ENCODE results near the gene METTL1. TPM values are rescaled to one million over a fixed set of nuclear protein-coding genes. Genes with fewer than 3 reads are reported as not detected.

Gene METTL1
- total and polyA plus RNA-seq, 2 experiments from 2014 or later: 18.9 to 39.5 TPM

- TF ChIP-seq, protein P1, sequence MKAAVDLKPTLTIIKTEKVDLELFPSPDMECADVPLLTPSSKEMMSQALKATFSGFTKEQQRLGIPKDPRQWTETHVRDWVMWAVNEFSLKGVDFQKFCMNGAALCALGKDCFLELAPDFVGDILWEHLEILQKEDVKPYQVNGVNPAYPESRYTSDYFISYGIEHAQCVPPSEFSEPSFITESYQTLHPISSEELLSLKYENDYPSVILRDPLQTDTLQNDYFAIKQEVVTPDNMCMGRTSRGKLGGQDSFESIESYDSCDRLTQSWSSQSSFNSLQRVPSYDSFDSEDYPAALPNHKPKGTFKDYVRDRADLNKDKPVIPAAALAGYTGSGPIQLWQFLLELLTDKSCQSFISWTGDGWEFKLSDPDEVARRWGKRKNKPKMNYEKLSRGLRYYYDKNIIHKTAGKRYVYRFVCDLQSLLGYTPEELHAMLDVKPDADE (IDR thresholded peaks at IDR 0.05): no peak
- no peak for TF ChIP-seq ZNF331 (CRISPR knock-in tag; IDR thresholded peaks at IDR 0.05; ENCODE audit: low read depth)
- no peak for TF ChIP-seq NANOG (IDR thresholded peaks at IDR 0.05; ENCODE audit: borderline replicate concordance)
- TF ChIP-seq EZH2phosphoT487 (IDR thresholded peaks at IDR 0.05; ENCODE audit: unreplicated experiment): no peak
Measured at GRCh38 chr12:57734591-57734990, 37.3 kb downstream of the METTL1 start (continued).

DNA sequence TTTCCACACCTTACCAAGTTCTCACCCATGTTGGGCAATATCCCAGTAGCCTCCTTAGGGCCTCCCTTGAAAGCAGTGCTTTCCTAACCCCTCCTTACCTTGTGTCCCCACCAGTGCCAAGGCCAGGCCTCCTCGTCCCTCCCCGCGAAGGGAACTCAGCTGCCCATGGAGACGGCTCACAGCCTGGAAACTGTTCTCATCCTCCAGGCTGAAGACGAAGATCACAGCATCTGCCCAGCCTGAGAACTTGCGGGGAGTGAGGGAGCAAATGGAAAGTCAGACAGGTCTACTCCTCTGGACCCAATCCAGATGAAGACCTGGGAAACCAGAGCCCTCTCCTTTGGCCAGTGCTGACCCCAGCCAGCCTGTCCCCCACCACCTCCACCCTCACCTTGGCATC is 38.0 kb downstream of the METTL1 start:
- H3K4me1 Mint-ChIP-seq: peaks cover 25% of the 10 kb centered on the region
- H3K4me3 Mint-ChIP-seq: no peak overlapping the region
- Histone ChIP-seq H3K79me2 (replicated peaks; ENCODE audit: insufficient read depth) (no peaks in the 10 kb centered on the region), H3K4me1 (ENCODE audit: insufficient read depth) (peaks cover 15% of the 10 kb centered on the region), H3K4me3 (no peak overlapping the region), H3K27ac (ENCODE audit: low read depth) (no peak overlapping the region), H2AFZ (no peak overlapping the region), H3K36me3 (ENCODE audit: insufficient read depth) (no peaks in the 10 kb centered on the region), H3K4me2 (no peak overlapping the region), H3K27me3 (ENCODE audit: insufficient read depth) (peaks cover 100% of the 10 kb centered on the region), H4K20me1 (replicated peaks; ENCODE audit: insufficient read depth) (no peaks in the 10 kb centered on the region; the same call in 1 of the 2 replicates), H3K9me2 (ENCODE audit: insufficient read depth) (no peaks in the 10 kb centered on the region), H3F3A (replicated peaks; ENCODE audit: low read depth) (peaks cover 10% of the 10 kb centered on the region)
- no peak for ATAC-seq
- H3K9me3 Mint-ChIP-seq: peaks cover 2% of the 10 kb centered on the region
- H3K27me3 Mint-ChIP-seq (ENCODE audit: insufficient read depth, low read depth, poor library complexity): peaks cover 91% of the 10 kb centered on the region
- no peak for DNase-seq (ENCODE audit: low spot score)
- no peak overlapping the region for H3K27ac Mint-ChIP-seq
- no peaks in the 10 kb centered on the region for H3K36me3 Mint-ChIP-seq (ENCODE audit: low read depth)
- no peak for TF ChIP-seq EZH2phosphoT487 (IDR thresholded peaks at IDR 0.05; ENCODE audit: unreplicated experiment)
- TF ChIP-seq ZNF114 (CRISPR knock-in tag; IDR thresholded peaks at IDR 0.05): no peak
- no peak for TF ChIP-seq JUNB (IDR thresholded peaks at IDR 0.05; ENCODE audit: unreplicated experiment)
- no peak for TF ChIP-seq STAT1 (IDR thresholded peaks at IDR 0.05; ENCODE audit: unreplicated experiment)
- TF ChIP-seq, protein P2, sequence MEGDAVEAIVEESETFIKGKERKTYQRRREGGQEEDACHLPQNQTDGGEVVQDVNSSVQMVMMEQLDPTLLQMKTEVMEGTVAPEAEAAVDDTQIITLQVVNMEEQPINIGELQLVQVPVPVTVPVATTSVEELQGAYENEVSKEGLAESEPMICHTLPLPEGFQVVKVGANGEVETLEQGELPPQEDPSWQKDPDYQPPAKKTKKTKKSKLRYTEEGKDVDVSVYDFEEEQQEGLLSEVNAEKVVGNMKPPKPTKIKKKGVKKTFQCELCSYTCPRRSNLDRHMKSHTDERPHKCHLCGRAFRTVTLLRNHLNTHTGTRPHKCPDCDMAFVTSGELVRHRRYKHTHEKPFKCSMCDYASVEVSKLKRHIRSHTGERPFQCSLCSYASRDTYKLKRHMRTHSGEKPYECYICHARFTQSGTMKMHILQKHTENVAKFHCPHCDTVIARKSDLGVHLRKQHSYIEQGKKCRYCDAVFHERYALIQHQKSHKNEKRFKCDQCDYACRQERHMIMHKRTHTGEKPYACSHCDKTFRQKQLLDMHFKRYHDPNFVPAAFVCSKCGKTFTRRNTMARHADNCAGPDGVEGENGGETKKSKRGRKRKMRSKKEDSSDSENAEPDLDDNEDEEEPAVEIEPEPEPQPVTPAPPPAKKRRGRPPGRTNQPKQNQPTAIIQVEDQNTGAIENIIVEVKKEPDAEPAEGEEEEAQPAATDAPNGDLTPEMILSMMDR (conservative IDR thresholded peaks at IDR 0.05; ENCODE audit: low read depth in 2 of 2): no peak
- no peak for TF ChIP-seq NANOG (IDR thresholded peaks at IDR 0.05; ENCODE audit: borderline replicate concordance)
- TF ChIP-seq, protein P3, sequence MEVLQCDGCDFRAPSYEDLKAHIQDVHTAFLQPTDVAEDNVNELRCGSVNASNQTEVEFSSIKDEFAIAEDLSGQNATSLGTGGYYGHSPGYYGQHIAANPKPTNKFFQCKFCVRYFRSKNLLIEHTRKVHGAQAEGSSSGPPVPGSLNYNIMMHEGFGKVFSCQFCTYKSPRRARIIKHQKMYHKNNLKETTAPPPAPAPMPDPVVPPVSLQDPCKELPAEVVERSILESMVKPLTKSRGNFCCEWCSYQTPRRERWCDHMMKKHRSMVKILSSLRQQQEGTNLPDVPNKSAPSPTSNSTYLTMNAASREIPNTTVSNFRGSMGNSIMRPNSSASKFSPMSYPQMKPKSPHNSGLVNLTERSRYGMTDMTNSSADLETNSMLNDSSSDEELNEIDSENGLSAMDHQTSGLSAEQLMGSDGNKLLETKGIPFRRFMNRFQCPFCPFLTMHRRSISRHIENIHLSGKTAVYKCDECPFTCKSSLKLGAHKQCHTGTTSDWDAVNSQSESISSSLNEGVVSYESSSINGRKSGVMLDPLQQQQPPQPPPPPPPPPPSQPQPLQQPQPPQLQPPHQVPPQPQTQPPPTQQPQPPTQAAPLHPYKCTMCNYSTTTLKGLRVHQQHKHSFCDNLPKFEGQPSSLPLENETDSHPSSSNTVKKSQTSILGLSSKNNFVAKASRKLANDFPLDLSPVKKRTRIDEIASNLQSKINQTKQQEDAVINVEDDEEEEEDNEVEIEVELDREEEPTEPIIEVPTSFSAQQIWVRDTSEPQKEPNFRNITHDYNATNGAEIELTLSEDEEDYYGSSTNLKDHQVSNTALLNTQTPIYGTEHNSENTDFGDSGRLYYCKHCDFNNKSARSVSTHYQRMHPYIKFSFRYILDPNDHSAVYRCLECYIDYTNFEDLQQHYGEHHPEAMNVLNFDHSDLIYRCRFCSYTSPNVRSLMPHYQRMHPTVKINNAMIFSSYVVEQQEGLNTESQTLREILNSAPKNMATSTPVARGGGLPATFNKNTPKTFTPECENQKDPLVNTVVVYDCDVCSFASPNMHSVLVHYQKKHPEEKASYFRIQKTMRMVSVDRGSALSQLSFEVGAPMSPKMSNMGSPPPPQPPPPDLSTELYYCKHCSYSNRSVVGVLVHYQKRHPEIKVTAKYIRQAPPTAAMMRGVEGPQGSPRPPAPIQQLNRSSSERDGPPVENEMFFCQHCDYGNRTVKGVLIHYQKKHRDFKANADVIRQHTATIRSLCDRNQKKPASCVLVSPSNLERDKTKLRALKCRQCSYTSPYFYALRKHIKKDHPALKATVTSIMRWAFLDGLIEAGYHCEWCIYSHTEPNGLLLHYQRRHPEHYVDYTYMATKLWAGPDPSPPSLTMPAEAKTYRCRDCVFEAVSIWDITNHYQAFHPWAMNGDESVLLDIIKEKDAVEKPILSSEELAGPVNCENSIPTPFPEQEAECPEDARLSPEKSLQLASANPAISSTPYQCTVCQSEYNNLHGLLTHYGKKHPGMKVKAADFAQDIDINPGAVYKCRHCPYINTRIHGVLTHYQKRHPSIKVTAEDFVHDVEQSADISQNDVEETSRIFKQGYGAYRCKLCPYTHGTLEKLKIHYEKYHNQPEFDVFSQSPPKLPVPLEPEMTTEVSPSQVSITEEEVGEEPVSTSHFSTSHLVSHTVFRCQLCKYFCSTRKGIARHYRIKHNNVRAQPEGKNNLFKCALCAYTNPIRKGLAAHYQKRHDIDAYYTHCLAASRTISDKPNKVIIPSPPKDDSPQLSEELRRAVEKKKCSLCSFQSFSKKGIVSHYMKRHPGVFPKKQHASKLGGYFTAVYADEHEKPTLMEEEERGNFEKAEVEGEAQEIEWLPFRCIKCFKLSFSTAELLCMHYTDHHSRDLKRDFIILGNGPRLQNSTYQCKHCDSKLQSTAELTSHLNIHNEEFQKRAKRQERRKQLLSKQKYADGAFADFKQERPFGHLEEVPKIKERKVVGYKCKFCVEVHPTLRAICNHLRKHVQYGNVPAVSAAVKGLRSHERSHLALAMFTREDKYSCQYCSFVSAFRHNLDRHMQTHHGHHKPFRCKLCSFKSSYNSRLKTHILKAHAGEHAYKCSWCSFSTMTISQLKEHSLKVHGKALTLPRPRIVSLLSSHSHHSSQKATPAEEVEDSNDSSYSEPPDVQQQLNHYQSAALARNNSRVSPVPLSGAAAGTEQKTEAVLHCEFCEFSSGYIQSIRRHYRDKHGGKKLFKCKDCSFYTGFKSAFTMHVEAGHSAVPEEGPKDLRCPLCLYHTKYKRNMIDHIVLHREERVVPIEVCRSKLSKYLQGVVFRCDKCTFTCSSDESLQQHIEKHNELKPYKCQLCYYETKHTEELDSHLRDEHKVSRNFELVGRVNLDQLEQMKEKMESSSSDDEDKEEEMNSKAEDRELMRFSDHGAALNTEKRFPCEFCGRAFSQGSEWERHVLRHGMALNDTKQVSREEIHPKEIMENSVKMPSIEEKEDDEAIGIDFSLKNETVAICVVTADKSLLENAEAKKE (CRISPR knock-in tag; IDR thresholded peaks at IDR 0.05): no peak
- TF ChIP-seq, protein P1 (IDR thresholded peaks at IDR 0.05): no peak
- TF ChIP-seq ZNF331 (CRISPR knock-in tag; IDR thresholded peaks at IDR 0.05; ENCODE audit: low read depth): no peak
- TF ChIP-seq POLR2AphosphoS5 (IDR thresholded peaks at IDR 0.05; ENCODE audit: low read depth): no peak
- TF ChIP-seq EZH2 (IDR thresholded peaks at IDR 0.05; ENCODE audit: low read depth, unreplicated experiment): no peak
